ENCODE results near the gene CCR6.

Gene CCR6

DNA sequence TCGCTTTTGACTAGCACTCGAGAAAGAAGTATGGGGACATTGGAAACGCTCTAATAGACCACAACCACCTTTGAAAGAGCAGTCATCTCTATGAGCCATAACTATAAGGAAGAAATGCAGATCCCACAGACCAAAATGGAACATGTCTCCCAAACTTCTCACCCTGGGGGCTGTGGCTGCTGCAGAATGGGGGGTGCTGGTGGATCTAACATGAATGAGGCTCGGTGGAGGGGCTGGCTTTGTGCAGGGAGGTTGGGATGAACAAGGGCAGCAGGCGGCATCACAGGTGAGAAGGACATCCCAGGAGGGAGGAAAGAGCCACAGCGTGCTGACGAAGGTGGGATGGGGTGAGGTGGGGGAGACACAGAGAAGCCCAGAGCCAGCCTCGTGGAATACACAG, 10.5 kb upstream of the CCR6 start:
- TF ChIP-seq, protein P1, sequence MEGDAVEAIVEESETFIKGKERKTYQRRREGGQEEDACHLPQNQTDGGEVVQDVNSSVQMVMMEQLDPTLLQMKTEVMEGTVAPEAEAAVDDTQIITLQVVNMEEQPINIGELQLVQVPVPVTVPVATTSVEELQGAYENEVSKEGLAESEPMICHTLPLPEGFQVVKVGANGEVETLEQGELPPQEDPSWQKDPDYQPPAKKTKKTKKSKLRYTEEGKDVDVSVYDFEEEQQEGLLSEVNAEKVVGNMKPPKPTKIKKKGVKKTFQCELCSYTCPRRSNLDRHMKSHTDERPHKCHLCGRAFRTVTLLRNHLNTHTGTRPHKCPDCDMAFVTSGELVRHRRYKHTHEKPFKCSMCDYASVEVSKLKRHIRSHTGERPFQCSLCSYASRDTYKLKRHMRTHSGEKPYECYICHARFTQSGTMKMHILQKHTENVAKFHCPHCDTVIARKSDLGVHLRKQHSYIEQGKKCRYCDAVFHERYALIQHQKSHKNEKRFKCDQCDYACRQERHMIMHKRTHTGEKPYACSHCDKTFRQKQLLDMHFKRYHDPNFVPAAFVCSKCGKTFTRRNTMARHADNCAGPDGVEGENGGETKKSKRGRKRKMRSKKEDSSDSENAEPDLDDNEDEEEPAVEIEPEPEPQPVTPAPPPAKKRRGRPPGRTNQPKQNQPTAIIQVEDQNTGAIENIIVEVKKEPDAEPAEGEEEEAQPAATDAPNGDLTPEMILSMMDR (IDR thresholded peaks at IDR 0.05; ENCODE audit: insufficient read depth, low read length, missing control alignments) = no peak
- no peak for DNase-seq (ENCODE audit: low read depth, low spot score)
- H3K4me3 ChIP-seq (ENCODE audit: low read depth, low read length) = no peak overlapping the region
- ChIA-PET CTCF (no interaction called here), POLR2A (no interaction called here)

DNA sequence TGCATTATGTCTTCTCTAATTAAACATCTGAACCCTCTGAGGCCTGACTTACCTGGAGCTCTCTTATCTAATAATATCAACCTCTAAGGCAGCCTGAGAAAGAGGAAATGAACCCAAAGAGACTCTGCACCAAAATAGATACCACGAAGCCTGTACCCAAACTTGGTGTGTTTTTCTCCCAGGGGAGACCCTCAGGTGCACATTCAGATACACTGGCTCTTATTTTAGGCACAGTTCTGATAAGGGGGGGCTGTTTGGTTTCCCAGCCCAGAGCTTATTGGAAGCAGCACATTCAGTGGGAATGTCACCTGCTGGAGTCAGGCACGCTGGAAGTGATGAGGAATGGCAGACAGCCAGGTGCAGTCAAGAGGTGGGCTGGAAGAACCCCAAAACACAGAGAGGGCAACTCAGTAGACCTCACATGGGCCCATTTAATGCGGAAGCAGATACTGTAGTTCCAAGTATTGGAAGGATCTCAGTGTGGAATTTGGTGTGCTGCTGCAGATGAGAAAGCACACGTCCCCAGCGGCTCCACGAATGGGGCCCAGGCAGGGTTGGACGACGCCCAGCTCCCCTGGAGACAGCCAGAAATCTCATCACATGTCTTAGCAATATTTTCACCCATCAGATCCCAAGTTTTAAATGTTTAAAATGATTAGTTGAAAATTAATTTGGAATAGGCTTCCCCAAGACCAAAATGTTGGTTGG, 9.7 kb upstream of the CCR6 start:
- ChIA-PET CTCF (no interaction called here), POLR2A (no interaction called here)
- TF ChIP-seq, protein P1 (IDR thresholded peaks at IDR 0.05; ENCODE audit: insufficient read depth, low read length, missing control alignments) = no peak
- H3K4me3 ChIP-seq (ENCODE audit: low read depth, low read length) = no peak overlapping the region
- DNase-seq (ENCODE audit: low read depth, low spot score) = no peak

DNA sequence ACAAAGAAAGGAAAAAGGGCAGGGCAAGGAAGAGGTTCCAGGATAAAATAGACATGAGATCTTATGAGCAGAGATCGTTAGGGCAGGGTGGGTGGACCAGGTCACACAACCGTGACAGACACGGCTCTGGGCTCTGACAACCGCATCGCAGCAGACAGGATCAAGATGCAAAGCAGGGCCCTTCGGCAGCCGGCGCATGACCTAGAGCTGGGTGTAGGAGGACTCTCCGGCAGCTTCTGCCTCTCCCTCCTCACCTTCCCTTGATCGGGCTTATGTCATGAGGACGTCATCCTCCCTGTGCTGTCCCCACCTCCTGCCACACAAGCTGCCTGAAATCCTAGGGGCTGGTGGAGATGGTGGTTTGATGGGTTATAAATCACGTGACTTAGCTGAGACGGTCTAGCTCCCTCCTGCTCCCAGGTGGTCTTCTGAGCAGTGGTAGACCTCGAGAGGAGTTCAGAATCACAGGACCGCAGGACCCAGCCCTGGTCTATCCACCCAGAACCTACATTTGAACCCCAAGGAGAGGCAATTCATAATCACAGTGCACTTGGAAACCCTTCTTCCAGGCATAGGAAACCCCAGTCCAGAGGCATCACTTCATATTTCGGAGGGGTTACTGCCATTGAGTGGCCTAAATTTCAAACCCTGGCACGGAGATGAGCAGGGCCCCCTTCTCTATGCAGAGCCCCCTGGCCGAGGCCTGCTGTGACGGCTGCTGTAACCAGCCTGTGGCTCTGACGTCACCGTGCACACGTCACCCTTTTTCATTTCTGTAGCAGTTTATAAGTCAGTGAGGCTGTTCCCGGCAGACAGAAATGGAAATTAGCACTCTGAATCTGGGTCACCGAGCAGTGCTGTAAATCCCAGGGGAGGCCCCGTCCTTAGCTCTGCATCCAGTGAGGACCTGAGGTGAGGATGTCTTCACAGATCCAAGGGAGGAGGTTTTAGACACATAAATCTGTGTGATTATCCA, 8.7 kb upstream of the CCR6 start:
- TF ChIP-seq, protein P1 (IDR thresholded peaks at IDR 0.05; ENCODE audit: insufficient read depth, low read length, missing control alignments) = no peak
- CTCF ChIA-PET = no interaction called here
- H3K4me3 ChIP-seq (ENCODE audit: low read depth, low read length) = no peak overlapping the region
- no peak for DNase-seq (ENCODE audit: low read depth, low spot score)
- POLR2A ChIA-PET = no interaction called here

DNA sequence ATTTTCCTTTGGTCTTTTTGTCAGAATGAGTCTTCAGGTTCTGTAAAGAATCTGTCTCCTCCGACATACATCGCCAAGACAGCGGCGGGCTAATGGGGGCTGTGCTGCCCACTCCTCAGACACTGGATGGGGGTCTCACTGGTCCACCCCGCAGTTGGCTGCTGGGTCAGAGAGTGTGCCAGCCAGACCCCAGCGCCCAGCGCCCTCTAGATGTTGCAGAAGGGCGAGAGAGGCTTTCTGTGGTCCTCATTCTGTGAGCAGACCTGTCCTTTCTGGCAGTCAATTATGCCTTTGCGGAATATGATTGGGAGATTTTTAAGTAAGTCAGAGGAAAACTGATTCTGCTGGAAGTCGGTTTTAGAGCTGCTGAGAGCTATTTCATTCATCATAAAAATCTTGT, 7.8 kb upstream of the CCR6 start:
- ChIA-PET CTCF (no interaction called here), POLR2A (no interaction called here)
- TF ChIP-seq, protein P1 (IDR thresholded peaks at IDR 0.05; ENCODE audit: insufficient read depth, low read length, missing control alignments) = no peak
- DNase-seq (ENCODE audit: low read depth, low spot score) = no peak
- no peak overlapping the region for H3K4me3 ChIP-seq (ENCODE audit: low read depth, low read length)

DNA sequence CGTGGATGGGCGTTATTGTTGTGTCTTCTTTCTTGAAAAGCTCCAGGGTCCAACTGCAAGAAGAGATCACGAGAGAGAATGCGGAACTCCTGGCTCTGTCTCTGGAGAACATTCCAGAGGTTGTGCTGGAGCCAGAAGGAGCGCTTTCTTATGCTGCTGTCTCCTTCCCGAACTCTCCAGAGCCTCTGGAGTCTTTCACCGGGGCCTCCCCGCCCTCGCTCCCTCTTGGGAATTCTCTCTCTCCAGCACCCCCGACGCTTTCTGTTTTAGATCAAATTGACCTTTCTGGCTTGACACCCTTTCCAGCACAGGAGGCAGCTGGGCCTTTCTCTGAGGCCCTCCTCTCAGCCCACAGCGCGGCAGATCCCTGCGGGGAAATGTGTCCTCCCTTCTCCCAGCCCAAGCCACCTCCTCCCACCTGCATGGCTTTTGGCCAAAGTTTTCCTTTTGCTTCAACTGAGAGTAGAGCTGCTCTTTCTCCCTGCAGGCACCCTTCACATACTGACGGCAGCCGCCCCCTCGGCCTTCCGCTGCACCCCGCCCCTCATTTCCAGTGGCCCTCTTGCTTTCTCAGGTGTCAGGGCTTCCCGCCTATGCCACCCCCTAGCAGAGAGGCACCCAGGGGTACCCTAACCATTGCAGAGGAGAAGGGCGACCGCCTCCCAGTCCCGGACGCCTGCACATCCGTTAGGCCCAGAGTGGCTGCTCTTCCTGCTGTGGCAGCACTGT, 6.6 kb upstream of the CCR6 start:
- POLR2A ChIA-PET = no interaction called here
- no peak overlapping the region for H3K4me3 ChIP-seq (ENCODE audit: low read depth, low read length)
- TF ChIP-seq, protein P1 (IDR thresholded peaks at IDR 0.05; ENCODE audit: insufficient read depth, low read length, missing control alignments) = no peak
- CTCF ChIA-PET = no interaction called here
- no peak for DNase-seq (ENCODE audit: low read depth, low spot score)

DNA sequence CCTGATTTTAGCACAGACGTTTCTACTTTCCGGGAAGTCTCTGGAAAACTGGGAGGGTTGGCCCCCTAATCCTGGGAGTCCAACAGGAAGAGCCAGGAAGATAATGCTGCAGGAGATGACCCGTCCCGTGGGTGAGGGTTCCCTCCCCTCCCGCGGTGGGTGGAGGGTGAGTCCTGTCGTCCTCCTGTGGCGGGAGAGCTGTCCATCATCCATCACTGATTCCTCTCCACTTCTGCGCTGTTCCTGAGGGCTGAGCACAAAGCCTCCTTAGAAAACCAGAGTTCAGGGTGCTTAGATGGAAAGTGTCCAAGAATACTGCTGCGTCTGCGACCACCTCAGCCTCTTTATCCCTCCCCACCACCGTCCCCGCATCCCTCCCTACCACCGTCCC, 6.1 kb upstream of the CCR6 start:
- no peak overlapping the region for H3K4me3 ChIP-seq (ENCODE audit: low read depth, low read length)
- POLR2A ChIA-PET = no interaction called here
- TF ChIP-seq, protein P1 (IDR thresholded peaks at IDR 0.05; ENCODE audit: insufficient read depth, low read length, missing control alignments) = no peak
- no peak for DNase-seq (ENCODE audit: low read depth, low spot score)
- CTCF ChIA-PET = no interaction called here
